Hepatic stellate cell (primary cell): ENCODE data around the gene DNAI7.

ENCODE experiments used
- DNase-seq: peaks from one replicate; pipeline ENCODE4 v3.0.0; 2011; ENCODE audit warnings: low spot score

The DNAI7 gene

DNA sequence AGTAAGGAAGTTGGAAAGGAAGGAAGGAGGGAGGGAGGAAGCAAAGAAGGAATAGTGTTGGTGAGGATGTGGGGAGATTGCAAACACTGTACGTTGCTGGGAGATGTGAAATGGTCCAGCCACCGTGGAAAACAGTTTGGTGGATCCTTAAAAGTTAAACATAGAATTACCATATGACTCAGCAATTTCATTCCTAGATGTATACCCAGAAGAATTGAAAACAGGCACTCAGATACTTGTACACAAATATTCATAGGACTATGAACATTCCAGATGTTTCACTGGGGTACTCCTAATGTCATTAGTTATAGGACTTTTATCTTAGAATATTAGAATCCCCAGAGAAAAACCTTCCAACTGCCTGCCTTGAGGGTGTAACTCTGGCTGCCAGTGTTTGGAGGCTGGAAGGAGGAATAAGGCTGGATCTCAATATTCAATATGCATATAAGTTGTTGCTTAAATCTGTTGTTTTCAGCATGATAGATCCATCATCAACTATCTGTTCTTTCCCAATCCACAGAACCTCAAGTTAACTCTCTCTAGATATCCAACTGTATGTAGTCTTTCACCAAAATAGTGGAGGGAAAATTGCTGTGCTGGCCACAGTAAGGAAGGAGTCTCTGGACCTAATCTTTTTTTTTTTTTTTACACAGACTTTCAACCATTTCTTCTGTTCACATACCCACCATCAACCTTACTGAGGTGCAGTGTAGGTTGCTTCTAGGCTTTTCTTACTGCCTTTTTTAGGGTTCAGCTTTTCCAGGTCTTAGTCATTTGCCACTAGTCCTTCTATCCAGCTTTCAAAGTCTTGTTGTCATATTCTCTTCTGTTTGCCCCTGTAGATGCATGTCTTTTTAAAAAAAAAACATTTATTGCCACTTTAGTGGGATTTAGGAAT is 94.5 kb downstream of the DNAI7 start:
- DNase-seq, result no peak

- no peak for DNase-seq
Observed at GRCh38 chr12:25099010-25099409, 96.0 kb downstream of the DNAI7 start.

- DNase-seq, result no peak
Observed at GRCh38 chr12:25089738-25090137, 105.2 kb downstream of the DNAI7 start.

- DNase-seq, result no peak
Observed at GRCh38 chr12:25087596-25087995, 107.4 kb downstream of the DNAI7 start.

GRCh38 chr12:25084816-25085215 is 110.1 kb downstream of the DNAI7 start:
- no peak for DNase-seq

DNA sequence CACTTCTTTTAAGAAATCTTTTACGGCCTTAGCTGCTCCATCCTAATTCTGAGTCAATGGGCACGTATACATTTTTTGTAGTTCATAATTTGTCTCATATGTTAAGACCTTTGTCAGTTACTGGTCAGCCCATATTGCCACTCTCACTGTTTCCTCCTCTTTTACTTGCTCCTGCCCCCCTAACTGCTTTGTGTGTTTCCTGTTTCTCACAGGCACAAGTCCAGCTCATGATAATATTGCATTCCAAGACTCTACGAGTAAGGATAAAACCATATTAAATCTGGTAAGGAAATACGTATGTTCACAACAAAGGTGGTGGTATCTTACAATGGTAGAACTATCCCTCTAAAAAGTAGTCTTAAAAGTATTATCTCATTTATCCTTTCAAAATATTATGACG is 111.7 kb downstream of the DNAI7 start:
- DNase-seq, result no peak

GRCh38 chr12:25082628-25083027 is 112.3 kb downstream of the DNAI7 start:
- no peak for DNase-seq

- no peak for DNase-seq
Observed at GRCh38 chr12:25079393-25079792, 115.6 kb downstream of the DNAI7 start.

DNA sequence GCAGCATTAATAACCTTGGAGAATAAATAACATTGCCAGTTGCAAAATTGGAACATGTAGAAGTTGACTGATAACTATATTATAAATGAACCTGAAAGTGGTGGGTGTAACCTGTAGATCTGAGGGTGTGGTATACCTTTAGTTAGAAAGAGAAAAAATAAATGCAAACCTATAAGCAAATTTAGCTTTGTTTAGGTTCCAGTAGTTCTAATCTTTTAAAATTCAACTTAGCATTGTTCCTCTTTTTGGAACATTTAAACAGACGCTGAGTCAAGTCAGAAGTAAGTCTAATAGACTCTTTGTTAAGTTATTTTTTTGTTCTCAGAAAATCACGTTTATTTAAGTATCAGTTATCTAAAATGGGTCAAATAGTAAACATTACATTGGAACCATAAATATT is 120.0 kb downstream of the DNAI7 start:
- no peak for DNase-seq

DNA sequence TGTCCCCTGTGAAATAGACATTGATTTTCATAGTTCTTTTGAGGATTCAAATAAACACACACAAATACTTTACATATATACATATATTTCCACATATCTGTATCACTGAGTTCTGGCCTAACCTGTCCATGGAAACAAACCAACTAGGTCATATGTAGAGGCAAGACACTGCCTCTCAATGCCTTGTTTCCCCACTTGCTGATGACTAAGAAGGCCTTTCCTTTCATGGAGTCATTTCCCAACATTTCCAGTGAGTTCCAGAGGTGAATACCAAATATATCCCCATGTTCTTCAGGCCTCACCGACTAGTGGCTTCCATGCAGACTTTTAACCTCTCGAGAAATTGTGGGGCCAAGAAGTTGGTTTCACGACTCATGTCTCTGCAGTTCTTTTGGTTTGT is 120.8 kb downstream of the DNAI7 start:
- no peak for DNase-seq

DNA sequence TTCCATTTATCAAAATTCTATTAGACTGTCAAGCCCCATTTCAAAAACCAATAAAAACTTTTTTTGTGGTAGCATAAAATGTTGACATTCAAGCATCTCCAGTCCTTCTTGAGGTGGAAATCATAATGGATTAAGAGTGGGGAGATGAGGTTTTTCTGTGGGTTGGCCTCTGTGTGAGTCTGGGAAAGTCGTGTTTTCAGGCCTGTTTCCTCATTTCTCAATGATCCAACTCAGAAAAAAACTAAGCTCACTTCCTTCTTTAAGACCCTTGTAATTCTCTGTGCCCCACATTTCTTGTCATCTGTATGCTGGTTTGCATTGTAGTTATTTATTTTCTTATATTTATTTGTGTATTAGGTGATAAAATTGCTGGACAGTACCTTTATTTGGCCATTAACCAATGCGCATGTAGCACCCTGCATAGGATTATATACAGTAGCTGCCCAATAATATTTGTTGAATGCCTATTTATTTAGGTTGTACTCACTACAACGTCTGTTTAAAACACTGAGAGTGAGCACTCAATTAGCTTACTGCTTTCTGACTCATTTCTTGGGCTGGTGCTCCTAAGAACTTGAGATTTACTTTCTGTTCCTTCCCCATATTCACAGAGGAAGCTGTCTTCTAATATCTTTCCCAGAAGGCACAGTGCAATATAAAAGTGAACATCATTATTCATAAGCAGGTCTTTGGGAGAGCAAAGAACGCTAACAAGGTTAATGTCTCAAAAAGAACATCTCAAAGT is 121.9 kb downstream of the DNAI7 start:
- no peak for DNase-seq

DNA sequence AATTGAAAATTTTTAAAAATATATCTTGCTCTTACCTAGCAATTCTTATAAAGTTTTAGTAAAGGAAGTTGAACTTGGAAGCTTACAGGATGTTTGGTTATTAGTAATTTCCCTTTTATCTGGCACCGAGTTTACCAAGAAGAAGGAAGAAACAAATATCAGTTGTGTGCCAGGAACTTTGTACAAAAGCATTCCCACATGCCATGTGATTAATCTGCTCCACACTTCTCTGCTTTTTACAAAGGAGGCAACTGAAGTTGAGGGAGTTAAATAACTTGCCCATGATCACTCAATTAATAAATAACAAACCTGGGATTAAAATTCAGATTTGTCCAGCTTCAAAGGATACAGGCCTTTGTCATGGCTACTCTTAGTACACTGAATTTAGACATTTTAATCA is 123.6 kb downstream of the DNAI7 start:
- no peak for DNase-seq

- peak; percentile 6 for DNase-seq
Observed at GRCh38 chr12:25069224-25069623, 125.7 kb downstream of the DNAI7 start.

DNA sequence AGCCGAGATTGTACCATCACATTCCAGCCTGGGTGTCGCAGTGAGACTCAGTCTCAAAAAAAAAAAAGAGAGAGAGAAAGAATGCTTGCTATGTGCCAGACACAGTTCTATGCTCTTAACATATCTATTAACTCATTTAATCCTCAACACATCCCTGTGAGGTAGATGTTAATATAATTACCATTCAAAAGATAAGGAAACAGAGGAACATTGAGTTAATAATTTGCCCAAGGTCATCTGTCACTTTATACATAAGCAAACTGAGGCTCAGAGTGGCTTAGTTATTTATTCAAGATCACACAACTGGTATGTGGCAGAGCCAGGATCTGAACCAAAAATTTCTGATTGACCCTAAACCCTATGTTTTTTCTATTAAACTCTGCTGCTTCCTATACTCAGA is 129.9 kb downstream of the DNAI7 start:
- no peak for DNase-seq

DNA sequence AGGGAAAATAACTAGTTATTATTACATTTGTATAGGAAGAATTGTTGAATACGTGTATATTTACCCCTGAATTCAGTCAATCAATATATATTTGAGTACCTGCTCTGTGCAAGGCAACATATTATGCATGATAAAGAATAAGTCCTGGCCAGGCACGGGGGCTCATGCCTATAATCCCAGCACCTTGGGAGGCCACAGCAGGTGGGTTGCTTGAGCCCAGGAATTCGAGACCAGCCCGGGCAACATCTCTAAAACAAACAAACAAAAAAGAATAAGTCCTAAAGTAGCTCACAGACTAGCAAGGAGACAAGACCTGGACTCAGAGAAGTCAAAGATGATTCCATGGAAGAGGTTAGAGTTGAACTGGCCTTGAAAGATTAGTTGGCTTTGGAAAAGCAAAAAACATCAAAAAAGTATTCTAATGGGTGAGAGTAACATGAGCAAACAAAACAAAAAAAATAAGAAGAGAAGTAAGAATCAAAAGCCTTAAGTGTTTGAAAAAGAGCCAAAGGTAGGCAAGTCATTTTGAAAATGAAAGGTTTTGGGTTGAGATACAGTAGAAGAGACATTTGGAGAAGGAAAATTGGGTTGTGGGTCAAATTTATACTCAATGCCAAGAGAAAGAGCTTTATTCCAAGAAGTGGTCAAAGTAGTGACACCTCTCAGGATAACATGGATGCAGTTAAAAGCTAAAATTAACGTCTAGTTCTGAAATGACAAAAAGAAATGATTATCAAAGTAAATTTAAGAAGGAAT is 130.9 kb downstream of the DNAI7 start:
- no peak for DNase-seq

- no peak for DNase-seq
Observed at GRCh38 chr12:25058658-25059058, 136.3 kb downstream of the DNAI7 start.
